HCT116 (cell line): ENCODE results near the gene BLZF1. TPM values are rescaled to one million over a fixed set of nuclear protein-coding genes. Genes with fewer than 3 reads are reported as not detected.

Experiments
- ATAC-seq: fragments of 200-7000 bp; cut with Tn5 transposase; 2 replicates; pipeline ENCODE4 v1.9.1; 2020; ENCODE audit warnings: mild to moderate bottlenecking, moderate library complexity
- BruUV-seq: library from RNA; stranded (reverse); fragments of 400-500 nt; replicated peaks from 2 replicates; lab custom pipeline; 2021; lab: Mats Ljungman, UMichigan
- CTCF ChIA-PET: fragments of 300-600 bp; sonication (Branson Sonifier 250); formaldehyde crosslinking; loops from one replicate; lab custom pipeline; 2021; ENCODE audit warnings: antibody characterized with exemption; lab: Charles Lee
- POLR2A ChIA-PET: fragments of 300-600, 350-600 bp; sonication (Branson Sonifier 250); formaldehyde crosslinking; loops from one replicate; lab custom pipeline; 2021; ENCODE audit warnings: antibody characterized with exemption; lab: Charles Lee
- RAD21 ChIA-PET, 2 experiments: fragments of 300-600 bp; sonication (Branson Sonifier 250); formaldehyde crosslinking; loops; one replicate each; lab custom pipeline; 2023; ENCODE audit warnings: low total read pairs in 2 of 2; ENCODE audit not compliant: uncharacterized antibody in 2 of 2, unreplicated experiment in 2 of 2, low non-redundant PET in 1 of 2; lab: Charles Lee
- DNase-seq: peaks from one replicate; pipeline ENCODE4 v3.0.0-alpha.2; 2010; ENCODE audit warnings: low read depth, low spot score
- H2AFZ ChIP-seq: fragments of 200-600 bp; shearing (Covaris generic), sonication (generic); 2 replicates; pipeline ENCODE4 v1.6.1; 2017; ENCODE audit warnings: low read depth, mixed run types, mixed read lengths, antibody characterized with exemption, low read length; ENCODE audit not compliant: poor library complexity, severe bottlenecking
- H3K27ac ChIP-seq: 2 replicates; pipeline ENCODE4 v1.5.1; 2012; ENCODE audit warnings: low read depth, low read length
- H3K27me3 ChIP-seq: fragments of 200-600 bp; sonication (generic); 2 replicates; pipeline ENCODE4 v1.6.1; 2016; ENCODE audit warnings: mixed run types, low read length, mixed read lengths; ENCODE audit not compliant: insufficient read depth
- H3K36me3 ChIP-seq, 2 experiments: fragments of 200-500 bp in 1 of 2; fragments of 200-600 bp in 1 of 2; sonication (Bioruptor generic) in 1 of 2; sonication (generic) in 1 of 2; 2 replicates each; pipeline versions ENCODE4 v1.5.1 to v1.6.1; 2014 to 2016; ENCODE audit warnings: low read length in 2 of 2, inconsistent platforms in 1 of 2, mixed read lengths in 1 of 2, mixed run types in 1 of 2; ENCODE audit not compliant: insufficient read depth in 2 of 2, control insufficient read depth in 1 of 2
- H3K4me1 ChIP-seq, 2 experiments: fragments of 200-600 bp in 1 of 2; sonication (generic) in 1 of 2; 2 replicates each; pipeline versions ENCODE4 v1.5.1 to v1.6.1; 2012 to 2017; ENCODE audit warnings: low read length in 2 of 2, inconsistent platforms in 1 of 2, mild to moderate bottlenecking in 1 of 2, mixed read lengths in 1 of 2, mixed run types in 1 of 2, moderate library complexity in 1 of 2; ENCODE audit not compliant: insufficient read depth in 2 of 2, control insufficient read depth in 1 of 2
- H3K4me2 ChIP-seq: fragments of 200-600 bp; sonication (generic); 2 replicates; pipeline ENCODE4 v1.6.1; 2017; ENCODE audit warnings: mixed run types, low read length, mixed read lengths
- H3K4me3 ChIP-seq, 2 experiments: fragments of 200-600 bp in 1 of 2; sonication (generic) in 1 of 2; replicated peaks in 1 of 2; 2 replicates each; pipeline ENCODE4 v1.5.1; 2011 to 2016; ENCODE audit warnings: low read length in 2 of 2, control low read depth in 1 of 2, low read depth in 1 of 2, mild to moderate bottlenecking in 1 of 2, mixed read lengths in 1 of 2, mixed run types in 1 of 2
- H3K79me2 ChIP-seq: fragments of 200-600 bp; sonication (generic); 2 replicates; pipeline ENCODE4 v1.6.1; 2017; ENCODE audit warnings: mild to moderate bottlenecking, mixed run types, low read length, moderate library complexity, mixed read lengths; ENCODE audit not compliant: insufficient read depth
- H3K9ac ChIP-seq: fragments of 200-600 bp; sonication (generic); 2 replicates; pipeline ENCODE4 v1.6.1; 2016; ENCODE audit warnings: low read length, mixed read lengths
- H3K9me2 ChIP-seq: fragments of 200-600 bp; sonication (generic), shearing (Covaris generic); 2 replicates; pipeline ENCODE4 v1.6.1; 2017; ENCODE audit warnings: mixed run types, mild to moderate bottlenecking, moderate library complexity; ENCODE audit not compliant: insufficient read depth
- H3K9me3 ChIP-seq, 2 experiments: fragments of 200-500 bp in 1 of 2; fragments of 200-600 bp in 1 of 2; sonication (Bioruptor generic) in 1 of 2; sonication (generic) in 1 of 2; 2 replicates each; pipeline ENCODE4 v1.6.1; 2014 to 2017; ENCODE audit warnings: low read length in 2 of 2, mixed read lengths in 2 of 2, inconsistent platforms in 1 of 2, low read depth in 1 of 2, mild to moderate bottlenecking in 1 of 2, mixed run types in 1 of 2, moderate library complexity in 1 of 2; ENCODE audit not compliant: control insufficient read depth in 1 of 2, insufficient read depth in 1 of 2
- H4K20me1 ChIP-seq: fragments of 200-600 bp; sonication (generic), shearing (Covaris generic); 2 replicates; pipeline ENCODE4 v1.6.1; 2017; ENCODE audit warnings: mixed run types, mild to moderate bottlenecking, moderate library complexity; ENCODE audit not compliant: insufficient read depth
- CEBPB ChIP-seq: IDR thresholded peaks from 2 replicates; pipeline ENCODE4 v1.6.1; 2012; ENCODE audit warnings: low read depth
- ELF1 ChIP-seq: IDR thresholded peaks from 2 replicates; pipeline ENCODE4 v1.6.1; 2012; ENCODE audit warnings: low read depth, borderline replicate concordance
- FOSL1 ChIP-seq: IDR thresholded peaks from 2 replicates; pipeline ENCODE4 v1.6.1; 2012; ENCODE audit warnings: low read depth
- POLR2AphosphoS5 ChIP-seq: IDR thresholded peaks from 2 replicates; pipeline ENCODE4 v1.6.1; 2011; ENCODE audit warnings: mild to moderate bottlenecking, low read depth, low read length, moderate library complexity
- SRF ChIP-seq: IDR thresholded peaks from 2 replicates; pipeline ENCODE4 v1.6.1; 2012; ENCODE audit warnings: low read depth
- YY1 ChIP-seq: IDR thresholded peaks from 2 replicates; pipeline ENCODE4 v1.6.1; 2011; ENCODE audit warnings: low read length, low read depth, moderate library complexity, mild to moderate bottlenecking; ENCODE audit not compliant: insufficient replicate concordance; ENCODE audit errors: extremely low read depth
- intact Hi-C: fragments of 100-400 bp; cut with micrococcal nuclease; formaldehyde crosslinking; loops from 2 replicates; pipeline ENCODE4 v1.10.0; 2022
- total RNA-seq: library from RNA; stranded (reverse); gene quantifications from one replicate; pipeline ENCODE4 v1.2.1, GENCODE V29; 2021; ENCODE audit not compliant: unreplicated experiment
- TF ChIP-seq, protein P1 (sequence below): IDR thresholded peaks from 2 replicates; pipeline ENCODE4 v1.6.1; 2011; ENCODE audit warnings: mild to moderate bottlenecking, low read length, moderate library complexity; ENCODE audit not compliant: insufficient replicate concordance; ENCODE audit errors: extremely low read depth

BLZF1 gene
- total RNA-seq, 1 experiment from 2014 or later: 19.6 TPM

DNA sequence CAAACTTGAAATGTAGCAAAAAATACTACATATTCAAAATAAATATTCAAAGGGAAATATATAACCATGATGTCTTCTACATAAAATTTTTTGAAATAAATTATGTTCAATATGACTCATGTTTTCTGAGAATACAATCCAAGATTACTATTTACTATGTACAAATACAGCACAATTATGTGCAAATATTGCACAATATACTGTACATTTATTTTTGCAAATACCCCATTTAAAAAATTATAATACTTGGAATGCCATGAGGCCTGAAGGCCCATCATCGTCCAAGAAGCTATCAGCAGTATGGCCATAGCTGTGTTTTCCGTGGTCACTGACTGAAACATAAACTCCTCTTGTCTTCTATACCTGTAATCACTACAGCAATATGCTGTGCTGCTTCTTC lies 47.0 kb downstream of the BLZF1 start:
- no peaks in the 10 kb centered on the region for H3K4me1 ChIP-seq
- RAD21 ChIA-PET: no interaction called here
- H2AFZ ChIP-seq: no peak overlapping the region
- H4K20me1 ChIP-seq: no peaks in the 10 kb centered on the region
- H3K27me3 ChIP-seq: no peaks in the 10 kb centered on the region
- CTCF ChIA-PET: no interaction called here
- H3K4me2 ChIP-seq: no peak overlapping the region
- H3K4me3 ChIP-seq: no peak overlapping the region
- DNase-seq: no peak
- TF ChIP-seq FOSL1 (no peak), ELF1 (no peak), SRF (no peak)
- TF ChIP-seq, all 23 proteins: peak for 0
- no peak for ATAC-seq
- no peaks in the 10 kb centered on the region for H3K79me2 ChIP-seq
- no peaks in the 10 kb centered on the region for H3K36me3 ChIP-seq
- intact Hi-C loops: no loop called here
- POLR2A ChIA-PET: no interaction called here
- no peak overlapping the region for H3K9ac ChIP-seq
- H3K9me3 ChIP-seq: no peaks in the 10 kb centered on the region
- no TSS peak for BruUV-seq
- H3K27ac ChIP-seq: no peak overlapping the region
- no peaks in the 10 kb centered on the region for H3K9me2 ChIP-seq

DNA sequence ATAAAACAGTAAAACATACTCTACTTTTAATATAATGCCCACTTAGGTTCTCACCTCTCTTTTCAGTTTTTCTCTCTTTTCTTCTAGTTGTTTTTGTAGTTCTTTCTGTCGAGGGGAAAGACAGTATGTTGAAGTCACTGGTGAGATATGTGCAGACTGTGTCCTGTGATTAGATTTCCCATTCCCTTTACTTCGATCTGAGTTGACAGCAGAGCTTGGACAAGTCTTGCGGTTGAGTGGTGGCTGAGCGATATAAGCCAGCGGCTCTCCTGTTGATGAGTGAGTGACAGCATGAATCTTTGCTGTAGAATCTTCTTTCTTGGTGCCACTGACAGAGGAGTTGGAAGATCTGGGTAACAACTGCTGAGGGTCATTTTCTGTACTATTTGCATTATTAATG lies 53.3 kb downstream of the BLZF1 start:
- H3K27ac ChIP-seq: no peak overlapping the region
- POLR2A ChIA-PET: no interaction called here
- no peak overlapping the region for H3K9ac ChIP-seq
- TF ChIP-seq POLR2AphosphoS5: no peak
- no peak for TF ChIP-seq YY1
- no peak for TF ChIP-seq CEBPB
- TF ChIP-seq FOSL1: no peak
- TF ChIP-seq, protein P1, sequence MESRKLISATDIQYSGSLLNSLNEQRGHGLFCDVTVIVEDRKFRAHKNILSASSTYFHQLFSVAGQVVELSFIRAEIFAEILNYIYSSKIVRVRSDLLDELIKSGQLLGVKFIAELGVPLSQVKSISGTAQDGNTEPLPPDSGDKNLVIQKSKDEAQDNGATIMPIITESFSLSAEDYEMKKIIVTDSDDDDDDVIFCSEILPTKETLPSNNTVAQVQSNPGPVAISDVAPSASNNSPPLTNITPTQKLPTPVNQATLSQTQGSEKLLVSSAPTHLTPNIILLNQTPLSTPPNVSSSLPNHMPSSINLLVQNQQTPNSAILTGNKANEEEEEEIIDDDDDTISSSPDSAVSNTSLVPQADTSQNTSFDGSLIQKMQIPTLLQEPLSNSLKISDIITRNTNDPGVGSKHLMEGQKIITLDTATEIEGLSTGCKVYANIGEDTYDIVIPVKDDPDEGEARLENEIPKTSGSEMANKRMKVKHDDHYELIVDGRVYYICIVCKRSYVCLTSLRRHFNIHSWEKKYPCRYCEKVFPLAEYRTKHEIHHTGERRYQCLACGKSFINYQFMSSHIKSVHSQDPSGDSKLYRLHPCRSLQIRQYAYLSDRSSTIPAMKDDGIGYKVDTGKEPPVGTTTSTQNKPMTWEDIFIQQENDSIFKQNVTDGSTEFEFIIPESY: no peak
- no peaks in the 10 kb centered on the region for H3K9me3 ChIP-seq
- H2AFZ ChIP-seq: no peak overlapping the region
- no peaks in the 10 kb centered on the region for H3K36me3 ChIP-seq
- intact Hi-C loops: no loop called here
- RAD21 ChIA-PET: no interaction called here
- no peaks in the 10 kb centered on the region for H3K79me2 ChIP-seq
- no peak overlapping the region for H3K4me3 ChIP-seq
- no TSS peak for BruUV-seq
- no peak for DNase-seq
- ATAC-seq: no peak
- no peaks in the 10 kb centered on the region for H3K4me1 ChIP-seq
- H3K4me2 ChIP-seq: no peak overlapping the region
- CTCF ChIA-PET: no interaction called here
- no peaks in the 10 kb centered on the region for H3K9me2 ChIP-seq
- no peaks in the 10 kb centered on the region for H4K20me1 ChIP-seq
- no peaks in the 10 kb centered on the region for H3K27me3 ChIP-seq
